Transverse colon (tissue), 4 donors: ENCODE measurements around the gene ZNF366.

Experiments used
- CTCF ChIP-seq, 5 experiments: fragments of 200-600 bp in 3 of 5; fragments of 450-650 bp in 2 of 5; sonication (generic) in 3 of 5; IDR thresholded peaks; 1 replicate in 2 of 5; 2 replicates in 3 of 5; pipeline ENCODE4 v1.5.1; 2016 to 2017; ENCODE audit warnings: antibody characterized with exemption in 5 of 5, inconsistent platforms in 3 of 5, mild to moderate bottlenecking in 2 of 5, moderate library complexity in 1 of 5
- POLR2AphosphoS5 ChIP-seq, 3 donors: sonication (generic); formaldehyde crosslinking; IDR thresholded peaks; one replicate each; pipeline ENCODE4 v1.6.1; 2016; ENCODE audit warnings: antibody characterized with exemption in 3 of 3

DNA sequence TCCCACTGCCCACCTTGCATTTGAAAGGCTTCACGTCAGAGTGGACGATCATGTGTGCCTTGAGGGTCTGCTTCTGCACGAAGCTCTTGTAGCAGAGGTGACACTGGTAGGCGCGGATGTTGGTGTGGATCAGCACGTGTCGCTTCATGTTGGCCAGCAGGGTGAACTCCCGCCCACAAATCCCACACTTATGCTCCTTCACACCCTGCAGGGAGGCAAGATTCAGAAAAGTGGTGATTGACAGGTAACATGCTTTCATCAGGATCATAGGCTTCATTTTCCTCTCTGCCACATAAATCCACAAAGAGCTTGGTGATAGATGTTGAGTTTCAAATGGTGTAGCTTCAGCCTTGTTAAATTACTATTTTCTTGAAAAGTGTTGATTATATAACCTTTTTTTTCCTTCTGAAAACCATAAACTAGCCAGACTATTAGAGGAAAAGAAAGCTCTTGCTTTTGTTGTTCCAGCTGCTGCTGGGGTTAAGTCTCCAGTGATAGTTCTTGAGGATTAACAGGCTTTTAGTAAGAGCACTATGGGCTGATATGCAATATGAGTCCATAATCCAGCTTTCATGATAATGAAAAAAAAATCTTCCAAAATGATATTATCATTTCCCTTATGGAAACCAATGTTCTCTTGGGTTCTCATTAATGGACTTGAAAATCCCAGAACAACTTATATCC lies 50.7 kb downstream of the ZNF366 start:
- TF ChIP-seq POLR2AphosphoS5 (IDR thresholded peaks at IDR 0.05): no peak
- TF ChIP-seq CTCF (IDR thresholded peaks at IDR 0.05): no peak
